Endodermal cell (in vitro differentiated cells): ENCODE measurements around the gene MOCS1. TPM values are rescaled to one million over a fixed set of nuclear protein-coding genes. Genes with fewer than 3 reads are reported as not detected.

Experiments
- DNase-seq: peaks from one replicate; pipeline ENCODE4 v3.0.0-alpha.2; 2017
- H3K27ac ChIP-seq: 2 replicates; pipeline ENCODE4 v1.5.1; 2013; ENCODE audit warnings: mild to moderate bottlenecking, low read depth, low read length, moderate library complexity
- H3K27me3 ChIP-seq: 2 replicates; pipeline ENCODE4 v1.6.1; 2013; ENCODE audit warnings: mild to moderate bottlenecking, low read length, moderate library complexity; ENCODE audit not compliant: insufficient read depth, control insufficient read depth, poor library complexity, severe bottlenecking
- H3K36me3 ChIP-seq: 2 replicates; pipeline ENCODE4 v1.7.0; 2013; ENCODE audit warnings: mild to moderate bottlenecking, low read length, moderate library complexity; ENCODE audit not compliant: control insufficient read depth, insufficient read depth
- H3K4me1 ChIP-seq: one replicate; pipeline ENCODE4 v1.7.0; 2013; ENCODE audit warnings: low read length; ENCODE audit not compliant: control insufficient read depth, insufficient read depth
- H3K4me3 ChIP-seq: 2 replicates; pipeline ENCODE4 v1.5.1; 2013; ENCODE audit warnings: mild to moderate bottlenecking, low read length, moderate library complexity
- H3K9ac ChIP-seq: 2 replicates; pipeline ENCODE4 v1.6.1; 2013; ENCODE audit warnings: mild to moderate bottlenecking, low read length, moderate library complexity; ENCODE audit not compliant: poor library complexity, severe bottlenecking; ENCODE audit errors: extremely low read depth
- H3K9me3 ChIP-seq: 2 replicates; pipeline ENCODE4 v1.6.1; 2013; ENCODE audit warnings: mild to moderate bottlenecking, low read length, moderate library complexity; ENCODE audit not compliant: control insufficient read depth
- H3K27ac Mint-ChIP-seq: 2 replicates; pipeline ENCODE4 v1.8.0; 2020; ENCODE audit warnings: mixed read lengths
- H3K27me3 Mint-ChIP-seq: 2 replicates; pipeline ENCODE4 v1.8.0; 2021; ENCODE audit warnings: mild to moderate bottlenecking, mixed read lengths; ENCODE audit not compliant: insufficient read depth
- H3K36me3 Mint-ChIP-seq: 2 replicates; pipeline ENCODE4 v1.8.0; 2020; ENCODE audit warnings: low read depth, mixed read lengths
- H3K4me1 Mint-ChIP-seq: 2 replicates; pipeline ENCODE4 v1.8.0; 2020; ENCODE audit warnings: mixed read lengths
- H3K4me3 Mint-ChIP-seq: 2 replicates; pipeline ENCODE4 v1.8.0; 2020; ENCODE audit warnings: mild to moderate bottlenecking, moderate library complexity, mixed read lengths
- H3K9me3 Mint-ChIP-seq: 2 replicates; pipeline ENCODE4 v1.8.0; 2020; ENCODE audit warnings: mild to moderate bottlenecking, mixed read lengths
- CTCF ChIP-seq: fragments of 200-600 bp; sonication (generic); conservative IDR thresholded peaks from 2 replicates; pipeline ENCODE4 v1.5.0; 2021; ENCODE audit warnings: antibody characterized with exemption, mild to moderate bottlenecking
- WGBS, 2 experiments: methylation state at CpG; one replicate each; pipeline versions ENCODE4 v1.1.5 to v1.1.7; 2013; ENCODE audit warnings: missing lambda C conversion rate in 2 of 2, mixed read lengths in 1 of 2; ENCODE audit not compliant: insufficient coverage in 1 of 2, insufficient read length in 1 of 2; 5-methylcytosine and 5-hydroxymethylcytosine counted together
- total RNA-seq, 2 donors: library from RNA; stranded (reverse); fragmentation: NEBNext Ultra II Directional in 1 of 2; extraction: Animal tissue kit (Norgen Biotek cat#: 25700) in 1 of 2; gene quantifications; 2 replicates in 1 of 2; 3 replicates in 1 of 2; pipeline ENCODE4 v1.2.1, GENCODE V29; 2021

Gene MOCS1
- total RNA-seq, 2 donors from 2014 or later: 8.7 to 11.3 TPM

- Mint-ChIP-seq H3K27ac (no peak overlapping the region), H3K4me3 (no peak overlapping the region), H3K27me3 (peaks cover 2% of the 10 kb centered on the region), H3K36me3 (no peaks in the 10 kb centered on the region), H3K9me3 (no peaks in the 10 kb centered on the region), H3K4me1 (no peaks in the 10 kb centered on the region)
- no peaks in the 10 kb centered on the region for H3K27me3 ChIP-seq
- no peak for TF ChIP-seq CTCF
- H3K4me1 ChIP-seq: no peaks in the 10 kb centered on the region
- H3K36me3 ChIP-seq: no peaks in the 10 kb centered on the region
- no peak overlapping the region for H3K9ac ChIP-seq
- no peak overlapping the region for H3K4me3 ChIP-seq
- 93 to 100% methylated on average over 3 to 4 of the region's 4 CpGs for WGBS, 2 experiments
- no peaks in the 10 kb centered on the region for H3K9me3 ChIP-seq
- no peak overlapping the region for H3K27ac ChIP-seq
- DNase-seq: no peak
Observed at GRCh38 chr6:39956936-39957335, 22.7 kb upstream of the MOCS1 start.

- Histone ChIP-seq H3K9ac (no peak overlapping the region), H3K27ac (no peak overlapping the region), H3K27me3 (no peaks in the 10 kb centered on the region), H3K9me3 (no peaks in the 10 kb centered on the region), H3K36me3 (no peaks in the 10 kb centered on the region), H3K4me3 (no peak overlapping the region), H3K4me1 (no peaks in the 10 kb centered on the region)
- H3K27ac Mint-ChIP-seq: no peak overlapping the region
- 84 to 94% methylated on average over 2 of the region's 2 CpGs for WGBS, 2 experiments
- no peaks in the 10 kb centered on the region for H3K9me3 Mint-ChIP-seq
- no peaks in the 10 kb centered on the region for H3K36me3 Mint-ChIP-seq
- TF ChIP-seq CTCF: no peak
- peaks cover 2% of the 10 kb centered on the region for H3K27me3 Mint-ChIP-seq
- no peak overlapping the region for H3K4me3 Mint-ChIP-seq
- H3K4me1 Mint-ChIP-seq: peaks cover 5% of the 10 kb centered on the region
- DNase-seq: no peak
Observed at GRCh38 chr6:39953076-39953618, 18.9 kb upstream of the MOCS1 start.

- no peak overlapping the region for H3K4me3 Mint-ChIP-seq
- H3K9me3 Mint-ChIP-seq: no peaks in the 10 kb centered on the region
Observed at GRCh38 chr6:39952167-39952566, 17.9 kb upstream of the MOCS1 start.

More at GRCh38 chr6:39952167-39952566, 17.9 kb upstream of the MOCS1 start:
- no peaks in the 10 kb centered on the region for H3K4me1 ChIP-seq
- no peak for DNase-seq
- no peak overlapping the region for H3K4me3 ChIP-seq
- H3K36me3 ChIP-seq: no peaks in the 10 kb centered on the region
- TF ChIP-seq CTCF: no peak
- H3K9me3 ChIP-seq: no peaks in the 10 kb centered on the region
- Mint-ChIP-seq H3K27ac (no peak overlapping the region), H3K4me1 (peaks cover 15% of the 10 kb centered on the region), H3K27me3 (peaks cover 2% of the 10 kb centered on the region), H3K36me3 (no peaks in the 10 kb centered on the region)
- no peaks in the 10 kb centered on the region for H3K27me3 ChIP-seq
- H3K27ac ChIP-seq: no peak overlapping the region
- H3K9ac ChIP-seq: no peak overlapping the region
- 90 to 97% methylated on average over 4 of the region's 4 CpGs for WGBS, 2 experiments
